Measurements from ENCODE around the gene COL9A2. TPM values are rescaled to one million over a fixed set of nuclear protein-coding genes. Genes with fewer than 3 reads are reported as not detected.

Gene COL9A2
- total and polyA plus RNA-seq, 2 donors (not counting 1 experiment from before 2014, with no cell fraction given): 14.8 to 30.6 TPM

GRCh38 chr1:40265298-40265697 is 51.8 kb downstream of the COL9A2 start:
- H3K4me1 Mint-ChIP-seq: peaks cover 6% of the 10 kb centered on the region
- intact Hi-C loops (cut with micrococcal nuclease): no loop called here
- H3K36me3 ChIP-seq (replicated peaks in 1 of 2; ENCODE audit: control extremely low read depth in 1 of 2, control insufficient read depth in 1 of 2, extremely low read depth in 1 of 2, insufficient read depth in 2 of 2, low read length in 1 of 2): peaks cover 2 to 69% of the 10 kb centered on the region in 2 experiments

GRCh38 chr1:40264354-40264781 is 52.7 kb downstream of the COL9A2 start:
- 83% methylated on average over 1 of the region's 3 CpGs for WGBS (ENCODE audit: insufficient coverage)
- ChIA-PET CTCF (no interaction called here), POLR2A (no interaction called here)
- Mint-ChIP-seq H3K4me3 (no peak overlapping the region), H3K27me3 (no peaks in the 10 kb centered on the region), H3K4me1 (peaks cover 10% of the 10 kb centered on the region), H3K27ac (no peak overlapping the region), H3K9me3 (ENCODE audit: insufficient read depth) (no peaks in the 10 kb centered on the region)
- Histone ChIP-seq H3K4me2 (replicated peaks; ENCODE audit: low read depth, low read length, poor library complexity, severe bottlenecking) (no peak overlapping the region), H2AFZ (ENCODE audit: insufficient read depth, low read depth, low read length, poor library complexity, severe bottlenecking) (no peak overlapping the region), H3K79me2 (ENCODE audit: control insufficient read depth, insufficient read depth, low read length) (peaks cover 43% of the 10 kb centered on the region), H3K27ac (ENCODE audit: low read length in 2 of 2) (no peak overlapping the region), H3K36me3 (replicated peaks in 1 of 2; ENCODE audit: control extremely low read depth in 1 of 2, control insufficient read depth in 1 of 2, extremely low read depth in 1 of 2, insufficient read depth in 2 of 2, low read length in 1 of 2) (peaks cover 2 to 62% of the 10 kb centered on the region in 2 experiments), H3K27me3 (replicated peaks in 1 of 4; ENCODE audit: control extremely low read depth in 1 of 4, control insufficient read depth in 3 of 4, insufficient read depth in 4 of 4, low read length in 3 of 4) (no peaks in the 10 kb centered on the region), H3K4me3 (ENCODE audit: control extremely low read depth in 1 of 5, extremely low read depth in 1 of 5, insufficient read depth in 1 of 5, low read depth in 2 of 5, low read length in 4 of 5) (no peak overlapping the region), H3K9ac (ENCODE audit: low read length) (no peak overlapping the region), H4K20me1 (ENCODE audit: control insufficient read depth, insufficient read depth, low read length, poor library complexity, severe bottlenecking) (no peaks in the 10 kb centered on the region), H3K9me3 (ENCODE audit: control extremely low read depth in 1 of 3, control insufficient read depth in 2 of 3, insufficient read depth in 1 of 3, low read length in 2 of 3) (no peaks in the 10 kb centered on the region), H3K4me1 (ENCODE audit: control insufficient read depth in 2 of 2, insufficient read depth in 2 of 2, low read length in 2 of 2) (no peaks in the 10 kb centered on the region)
- ATAC-seq (ENCODE audit: low read depth): no peak
- intact Hi-C loops (cut with micrococcal nuclease): no loop called here
- TF ChIP-seq EZH2 (IDR thresholded peaks at IDR 0.05; ENCODE audit: borderline replicate concordance, insufficient read depth, low read depth, low read length, poor library complexity, severe bottlenecking): no peak
- TF ChIP-seq CTCF (IDR thresholded peaks at IDR 0.05): no peak
- no peak for DNase-seq

More at GRCh38 chr1:40265298-40265697, 51.8 kb downstream of the COL9A2 start:
- Histone ChIP-seq H4K20me1 (ENCODE audit: control insufficient read depth, insufficient read depth, low read length, poor library complexity, severe bottlenecking) (no peaks in the 10 kb centered on the region), H3K4me2 (replicated peaks; ENCODE audit: low read depth, low read length, poor library complexity, severe bottlenecking) (no peak overlapping the region), H3K79me2 (ENCODE audit: control insufficient read depth, insufficient read depth, low read length) (peaks cover 43% of the 10 kb centered on the region), H2AFZ (ENCODE audit: insufficient read depth, low read depth, low read length, poor library complexity, severe bottlenecking) (no peak overlapping the region), H3K9me3 (ENCODE audit: control extremely low read depth in 1 of 3, control insufficient read depth in 2 of 3, insufficient read depth in 1 of 3, low read length in 2 of 3) (no peaks in the 10 kb centered on the region), H3K27ac (ENCODE audit: low read length in 2 of 2) (no peak overlapping the region), H3K4me1 (ENCODE audit: control insufficient read depth in 2 of 2, insufficient read depth in 2 of 2, low read length in 2 of 2) (no peaks in the 10 kb centered on the region), H3K27me3 (replicated peaks in 1 of 4; ENCODE audit: control extremely low read depth in 1 of 4, control insufficient read depth in 3 of 4, insufficient read depth in 4 of 4, low read length in 3 of 4) (no peaks in the 10 kb centered on the region), H3K4me3 (ENCODE audit: control extremely low read depth in 1 of 5, extremely low read depth in 1 of 5, insufficient read depth in 1 of 5, low read depth in 2 of 5, low read length in 4 of 5) (no peak overlapping the region), H3K9ac (ENCODE audit: low read length) (no peak overlapping the region)
- POLR2A ChIA-PET: no interaction called here
- no peaks in the 10 kb centered on the region for H3K9me3 Mint-ChIP-seq (ENCODE audit: insufficient read depth)
- ATAC-seq (ENCODE audit: low read depth) (no peak), DNase-seq (no peak)
- CTCF ChIA-PET: interaction anchor here (1.4 kb wide), 1 partner anchor 73 kb away, joined by 5 read pairs; no protein-coding TSS in a partner anchor
- TF ChIP-seq EZH2 (IDR thresholded peaks at IDR 0.05; ENCODE audit: borderline replicate concordance, insufficient read depth, low read depth, low read length, poor library complexity, severe bottlenecking) (no peak), CTCF (IDR thresholded peaks at IDR 0.05) (no peak)
- H3K4me3 Mint-ChIP-seq: no peak overlapping the region
- H3K27ac Mint-ChIP-seq: no peak overlapping the region
- no peaks in the 10 kb centered on the region for H3K27me3 Mint-ChIP-seq
